Neuronal stem cell (in vitro differentiated cells): ENCODE data around the gene CDHR4.

Source experiments
- DNase-seq: peaks from one replicate; pipeline ENCODE4 v3.0.0-alpha.2; 2013; ENCODE audit warnings: low spot score
- H2AFZ ChIP-seq: one replicate; pipeline ENCODE4 v1.6.1; 2013; ENCODE audit warnings: mild to moderate bottlenecking, low read length, inconsistent platforms
- H2AK5ac ChIP-seq: 2 replicates; pipeline ENCODE4 v1.6.1; 2013; ENCODE audit warnings: low read depth, mild to moderate bottlenecking, inconsistent platforms, low read length, moderate library complexity, mixed read lengths
- H2BK120ac ChIP-seq: 2 replicates; pipeline ENCODE4 v1.6.1; 2013; ENCODE audit warnings: low read depth, mild to moderate bottlenecking, inconsistent platforms, low read length, moderate library complexity, mixed read lengths
- H2BK12ac ChIP-seq: one replicate; pipeline ENCODE4 v1.6.1; 2013; ENCODE audit warnings: low read length, inconsistent platforms
- H2BK15ac ChIP-seq: 2 replicates; pipeline ENCODE4 v1.6.1; 2013; ENCODE audit warnings: mild to moderate bottlenecking, low read length, inconsistent platforms, mixed read lengths
- H2BK5ac ChIP-seq: one replicate; pipeline ENCODE4 v1.6.1; 2013; ENCODE audit warnings: inconsistent platforms, mild to moderate bottlenecking, low read length, moderate library complexity
- H3K14ac ChIP-seq: one replicate; pipeline ENCODE4 v1.6.1; 2013; ENCODE audit warnings: low read length, inconsistent platforms
- H3K18ac ChIP-seq: 2 replicates; pipeline ENCODE4 v1.6.1; 2013; ENCODE audit warnings: low read length, inconsistent platforms
- H3K23ac ChIP-seq: 2 replicates; pipeline ENCODE4 v1.6.1; 2013; ENCODE audit warnings: low read depth, mild to moderate bottlenecking, mixed read lengths, low read length, inconsistent platforms; ENCODE audit not compliant: poor library complexity
- H3K27ac ChIP-seq: replicated peaks from 3 replicates; pipeline ENCODE4 v1.5.1; 2013; ENCODE audit warnings: low read length, inconsistent platforms
- H3K27me3 ChIP-seq, 3 experiments: 2 replicates each; pipeline ENCODE4 v1.6.1; 2013; ENCODE audit warnings: low read length in 3 of 3, mild to moderate bottlenecking in 2 of 3, inconsistent platforms in 1 of 3, low read depth in 1 of 3, mixed read lengths in 1 of 3, moderate library complexity in 1 of 3; ENCODE audit not compliant: control insufficient read depth in 3 of 3, insufficient read depth in 3 of 3
- H3K36me3 ChIP-seq, 2 donors: replicated peaks in 1 of 2; 2 replicates each; pipeline ENCODE4 v1.6.1; 2013; ENCODE audit warnings: low read length in 2 of 2; ENCODE audit not compliant: control insufficient read depth in 2 of 2, insufficient read depth in 2 of 2
- H3K4ac ChIP-seq: 2 replicates; pipeline ENCODE4 v1.6.1; 2013; ENCODE audit warnings: inconsistent platforms, mild to moderate bottlenecking, low read length, moderate library complexity
- H3K4me1 ChIP-seq, 2 donors: 1 replicate in 1 of 2; 2 replicates in 1 of 2; pipeline ENCODE4 v1.6.1; 2013; ENCODE audit warnings: low read length in 2 of 2, low read depth in 1 of 2; ENCODE audit not compliant: control insufficient read depth in 2 of 2, insufficient read depth in 1 of 2
- H3K4me2 ChIP-seq: one replicate; pipeline ENCODE4 v1.6.1; 2013; ENCODE audit warnings: mild to moderate bottlenecking, low read length, inconsistent platforms; ENCODE audit not compliant: insufficient read depth, poor library complexity, severe bottlenecking
- H3K4me3 ChIP-seq, 2 donors: 2 replicates each; pipeline ENCODE4 v1.5.1; 2013; ENCODE audit warnings: low read length in 2 of 2, mild to moderate bottlenecking in 2 of 2, inconsistent platforms in 1 of 2, moderate library complexity in 1 of 2
- H3K79me1 ChIP-seq: one replicate; pipeline ENCODE4 v1.6.1; 2013; ENCODE audit warnings: low read depth, mild to moderate bottlenecking, inconsistent platforms, low read length, moderate library complexity
- H3K9ac ChIP-seq: one replicate; pipeline ENCODE4 v1.6.1; 2013; ENCODE audit warnings: mild to moderate bottlenecking, low read depth, low read length, inconsistent platforms; ENCODE audit not compliant: poor library complexity
- H3K9me3 ChIP-seq, 2 donors: replicated peaks in 1 of 2; 2 replicates each; pipeline versions ENCODE3 to v1.6.1; 2013; ENCODE audit warnings: low read length in 2 of 2, mild to moderate bottlenecking in 2 of 2, inconsistent platforms in 1 of 2, low read depth in 1 of 2, mixed read lengths in 1 of 2, moderate library complexity in 1 of 2; ENCODE audit not compliant: control insufficient read depth in 2 of 2, insufficient read depth in 1 of 2
- H4K8ac ChIP-seq: one replicate; pipeline ENCODE4 v1.6.1; 2013; ENCODE audit warnings: low read depth, mild to moderate bottlenecking, inconsistent platforms, low read length, moderate library complexity
- H4K91ac ChIP-seq: one replicate; pipeline ENCODE4 v1.6.1; 2013; ENCODE audit warnings: low read length, low read depth, mild to moderate bottlenecking, inconsistent platforms; ENCODE audit not compliant: poor library complexity
- WGBS, 2 donors: extraction: QIAGEN DNeasy Blood & Tissue Kit; methylation state at CpG; one replicate each; pipeline ENCODE4 v1.1.7; 2013; ENCODE audit warnings: missing lambda C conversion rate in 2 of 2, mixed read lengths in 1 of 2; ENCODE audit not compliant: insufficient read length in 2 of 2, insufficient replicate concordance in 1 of 2; ENCODE audit errors: extremely low coverage in 2 of 2; 5-methylcytosine and 5-hydroxymethylcytosine counted together

The CDHR4 gene

GRCh38 chr3:49771340-49771938 is 28.2 kb downstream of the CDHR4 start:
- peaks cover 2 to 47% of the 10 kb centered on the region in 2 donors for H3K36me3 ChIP-seq
- H4K8ac ChIP-seq, result no peak overlapping the region
- no peaks in the 10 kb centered on the region for H3K9me3 ChIP-seq
- H2AFZ ChIP-seq, result no peak overlapping the region
- H3K14ac ChIP-seq, result no peak overlapping the region
- H3K27ac ChIP-seq, result no peak overlapping the region
- H2BK15ac ChIP-seq, result no peak overlapping the region
- H3K23ac ChIP-seq, result no peak overlapping the region
- no peak overlapping the region for H3K4ac ChIP-seq
- H2BK12ac ChIP-seq, result no peak overlapping the region
- H3K18ac ChIP-seq, result no peak overlapping the region
- WGBS, 2 donors, result no CpG with 5 or more reads among the region's 1 CpG
- DNase-seq, result no peak
- no peak overlapping the region for H3K9ac ChIP-seq
- H3K4me2 ChIP-seq, result no peak overlapping the region
- no peak overlapping the region for H2BK120ac ChIP-seq
- H3K79me1 ChIP-seq, result peaks cover 3% of the 10 kb centered on the region
- no peak overlapping the region for H3K4me3 ChIP-seq
- no peak overlapping the region for H2AK5ac ChIP-seq
- H3K27me3 ChIP-seq, result no peaks in the 10 kb centered on the region
- no peaks in the 10 kb centered on the region for H3K4me1 ChIP-seq
- no peak overlapping the region for H2BK5ac ChIP-seq
- H4K91ac ChIP-seq, result no peak overlapping the region

- H4K91ac ChIP-seq, result no peak overlapping the region
- no peak overlapping the region for H3K4me2 ChIP-seq
These were observed 29.7 kb downstream of the CDHR4 start for GRCh38 chr3:49769926-49770325.

GRCh38 chr3:49769286-49769915 is 30.3 kb downstream of the CDHR4 start:
- H3K18ac ChIP-seq, result no peak overlapping the region
- H2BK120ac ChIP-seq, result no peak overlapping the region
- H3K9ac ChIP-seq, result no peak overlapping the region
- H2BK5ac ChIP-seq, result no peak overlapping the region
- no peak overlapping the region for H3K4ac ChIP-seq
- WGBS, 2 donors, result no CpG with 5 or more reads among the region's 3 CpGs
- DNase-seq, result no peak
- H2BK12ac ChIP-seq, result no peak overlapping the region
- H3K79me1 ChIP-seq, result peaks cover 3% of the 10 kb centered on the region
- no peak overlapping the region for H4K8ac ChIP-seq
- no peak overlapping the region for H3K27ac ChIP-seq
- no peak overlapping the region for H3K4me2 ChIP-seq
- H2AFZ ChIP-seq, result no peak overlapping the region
- no peak overlapping the region for H3K23ac ChIP-seq
- peaks cover 0 to 3% of the 10 kb centered on the region in 2 donors for H3K9me3 ChIP-seq
- peaks cover 0 to 35% of the 10 kb centered on the region in 2 donors for H3K36me3 ChIP-seq
- H2AK5ac ChIP-seq, result no peak overlapping the region
- H3K14ac ChIP-seq, result no peak overlapping the region
- H4K91ac ChIP-seq, result no peak overlapping the region
- H3K4me1 ChIP-seq, result no peaks in the 10 kb centered on the region
- no peak overlapping the region for H3K4me3 ChIP-seq
- no peak overlapping the region for H2BK15ac ChIP-seq
- H3K27me3 ChIP-seq, result no peaks in the 10 kb centered on the region

More at GRCh38 chr3:49769926-49770325, 29.7 kb downstream of the CDHR4 start:
- no peak overlapping the region for H2BK5ac ChIP-seq
- H2BK120ac ChIP-seq, result no peak overlapping the region
- no peak overlapping the region for H3K27ac ChIP-seq
- no peak overlapping the region for H3K4me3 ChIP-seq
- no peaks in the 10 kb centered on the region for H3K27me3 ChIP-seq
- H3K9me3 ChIP-seq, result peaks cover 0 to 2% of the 10 kb centered on the region in 2 donors
- H3K23ac ChIP-seq, result no peak overlapping the region
- H3K4me1 ChIP-seq, result no peaks in the 10 kb centered on the region
- DNase-seq, result no peak
- H4K8ac ChIP-seq, result no peak overlapping the region
- H2AK5ac ChIP-seq, result no peak overlapping the region
- no peak overlapping the region for H3K18ac ChIP-seq
- peaks cover 3% of the 10 kb centered on the region for H3K79me1 ChIP-seq
- H2BK15ac ChIP-seq, result no peak overlapping the region
- no peak overlapping the region for H2AFZ ChIP-seq
- no peak overlapping the region for H3K9ac ChIP-seq
- no peak overlapping the region for H3K14ac ChIP-seq
- H3K36me3 ChIP-seq, result peaks cover 0 to 37% of the 10 kb centered on the region in 2 donors
- no peak overlapping the region for H3K4ac ChIP-seq
- H2BK12ac ChIP-seq, result no peak overlapping the region

GRCh38 chr3:49763981-49764380 is 35.7 kb downstream of the CDHR4 start:
- Histone ChIP-seq H3K14ac (no peak overlapping the region), H3K9ac (no peak overlapping the region), H2BK120ac (no peak overlapping the region), H2AFZ (no peak overlapping the region), H2BK15ac (no peak overlapping the region), H3K79me1 (no peaks in the 10 kb centered on the region), H3K36me3 (peaks cover 0 to 26% of the 10 kb centered on the region in 2 donors), H3K4ac (no peak overlapping the region), H3K4me3 (no peak overlapping the region), H3K23ac (no peak overlapping the region), H3K9me3 (peaks cover 0 to 3% of the 10 kb centered on the region in 2 donors), H3K27me3 (no peaks in the 10 kb centered on the region), H2BK12ac (no peak overlapping the region), H4K8ac (no peak overlapping the region), H3K27ac (no peak overlapping the region), H3K4me1 (no peaks in the 10 kb centered on the region), H2BK5ac (no peak overlapping the region), H2AK5ac (no peak overlapping the region), H3K18ac (no peak overlapping the region), H4K91ac (no peak overlapping the region), H3K4me2 (no peak overlapping the region)
- WGBS, 2 donors, result no CpG with 5 or more reads among the region's 4 CpGs
- DNase-seq, result no peak
